ENCODE data around the gene SOX15.

DNA sequence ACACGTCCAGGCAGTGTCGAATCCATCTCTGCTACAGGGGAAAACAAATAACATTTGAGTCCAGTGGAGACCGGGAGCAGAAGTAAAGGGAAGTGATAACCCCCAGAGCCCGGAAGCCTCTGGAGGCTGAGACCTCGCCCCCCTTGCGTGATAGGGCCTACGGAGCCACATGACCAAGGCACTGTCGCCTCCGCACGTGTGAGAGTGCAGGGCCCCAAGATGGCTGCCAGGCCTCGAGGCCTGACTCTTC, 17.6 kb downstream of the SOX15 start:
- TF ChIP-seq POLR2A (IDR thresholded peaks at IDR 0.05), result no peak
- TF ChIP-seq CTCF (IDR thresholded peaks at IDR 0.05), result no peak
- TF ChIP-seq EP300 (IDR thresholded peaks at IDR 0.05), result no peak
- TF ChIP-seq POLR2AphosphoS5 (IDR thresholded peaks at IDR 0.05), result peak in 1 of 3 donors; percentile 96

All from suprapubic skin (tissue), 4 donors.